Measurements from ENCODE around the gene DDX20. TPM values are rescaled to one million over a fixed set of nuclear protein-coding genes. Genes with fewer than 3 reads are reported as not detected.

DDX20 gene
- total and polyA plus RNA-seq, 2 of the 8 experiments (the other 6 are each of a cell fraction or from before 2014, with no cell fraction given) = 7.5 to 24.7 TPM

DNA sequence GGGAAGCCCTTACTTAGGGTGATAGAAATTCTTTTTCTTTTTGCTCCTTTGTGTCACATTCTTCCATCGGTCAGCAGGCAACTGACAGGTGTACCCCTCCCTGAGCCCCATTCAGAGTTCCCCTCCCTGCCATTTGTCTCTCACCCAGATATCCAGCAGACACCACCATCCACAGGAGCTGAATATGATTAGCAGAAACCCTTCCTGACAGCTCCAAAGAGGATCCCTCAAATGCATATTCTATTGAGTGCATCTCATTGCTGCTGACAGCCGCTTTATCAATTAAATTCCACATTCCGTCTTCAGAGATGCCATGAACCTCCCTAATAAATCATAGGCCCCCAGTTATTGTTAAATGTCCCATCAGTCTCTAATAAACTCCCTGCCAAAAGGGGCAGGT, 6.1 kb upstream of the DDX20 start (continued):
- TF ChIP-seq SUZ12 (IDR thresholded peaks at IDR 0.05; ENCODE audit: low read length) (no peak), HDAC2 (IDR thresholded peaks at IDR 0.05; ENCODE audit: borderline replicate concordance in 1 of 2, low read depth in 2 of 2, low read length in 2 of 2) (no peak), EP300 (IDR thresholded peaks at IDR 0.05; ENCODE audit: borderline replicate concordance in 1 of 2, low read depth in 2 of 2, low read length in 2 of 2) (no peak), CEBPB (IDR thresholded peaks at IDR 0.05; ENCODE audit: low read depth, low read length) (no peak)
- TF ChIP-seq, protein P1, sequence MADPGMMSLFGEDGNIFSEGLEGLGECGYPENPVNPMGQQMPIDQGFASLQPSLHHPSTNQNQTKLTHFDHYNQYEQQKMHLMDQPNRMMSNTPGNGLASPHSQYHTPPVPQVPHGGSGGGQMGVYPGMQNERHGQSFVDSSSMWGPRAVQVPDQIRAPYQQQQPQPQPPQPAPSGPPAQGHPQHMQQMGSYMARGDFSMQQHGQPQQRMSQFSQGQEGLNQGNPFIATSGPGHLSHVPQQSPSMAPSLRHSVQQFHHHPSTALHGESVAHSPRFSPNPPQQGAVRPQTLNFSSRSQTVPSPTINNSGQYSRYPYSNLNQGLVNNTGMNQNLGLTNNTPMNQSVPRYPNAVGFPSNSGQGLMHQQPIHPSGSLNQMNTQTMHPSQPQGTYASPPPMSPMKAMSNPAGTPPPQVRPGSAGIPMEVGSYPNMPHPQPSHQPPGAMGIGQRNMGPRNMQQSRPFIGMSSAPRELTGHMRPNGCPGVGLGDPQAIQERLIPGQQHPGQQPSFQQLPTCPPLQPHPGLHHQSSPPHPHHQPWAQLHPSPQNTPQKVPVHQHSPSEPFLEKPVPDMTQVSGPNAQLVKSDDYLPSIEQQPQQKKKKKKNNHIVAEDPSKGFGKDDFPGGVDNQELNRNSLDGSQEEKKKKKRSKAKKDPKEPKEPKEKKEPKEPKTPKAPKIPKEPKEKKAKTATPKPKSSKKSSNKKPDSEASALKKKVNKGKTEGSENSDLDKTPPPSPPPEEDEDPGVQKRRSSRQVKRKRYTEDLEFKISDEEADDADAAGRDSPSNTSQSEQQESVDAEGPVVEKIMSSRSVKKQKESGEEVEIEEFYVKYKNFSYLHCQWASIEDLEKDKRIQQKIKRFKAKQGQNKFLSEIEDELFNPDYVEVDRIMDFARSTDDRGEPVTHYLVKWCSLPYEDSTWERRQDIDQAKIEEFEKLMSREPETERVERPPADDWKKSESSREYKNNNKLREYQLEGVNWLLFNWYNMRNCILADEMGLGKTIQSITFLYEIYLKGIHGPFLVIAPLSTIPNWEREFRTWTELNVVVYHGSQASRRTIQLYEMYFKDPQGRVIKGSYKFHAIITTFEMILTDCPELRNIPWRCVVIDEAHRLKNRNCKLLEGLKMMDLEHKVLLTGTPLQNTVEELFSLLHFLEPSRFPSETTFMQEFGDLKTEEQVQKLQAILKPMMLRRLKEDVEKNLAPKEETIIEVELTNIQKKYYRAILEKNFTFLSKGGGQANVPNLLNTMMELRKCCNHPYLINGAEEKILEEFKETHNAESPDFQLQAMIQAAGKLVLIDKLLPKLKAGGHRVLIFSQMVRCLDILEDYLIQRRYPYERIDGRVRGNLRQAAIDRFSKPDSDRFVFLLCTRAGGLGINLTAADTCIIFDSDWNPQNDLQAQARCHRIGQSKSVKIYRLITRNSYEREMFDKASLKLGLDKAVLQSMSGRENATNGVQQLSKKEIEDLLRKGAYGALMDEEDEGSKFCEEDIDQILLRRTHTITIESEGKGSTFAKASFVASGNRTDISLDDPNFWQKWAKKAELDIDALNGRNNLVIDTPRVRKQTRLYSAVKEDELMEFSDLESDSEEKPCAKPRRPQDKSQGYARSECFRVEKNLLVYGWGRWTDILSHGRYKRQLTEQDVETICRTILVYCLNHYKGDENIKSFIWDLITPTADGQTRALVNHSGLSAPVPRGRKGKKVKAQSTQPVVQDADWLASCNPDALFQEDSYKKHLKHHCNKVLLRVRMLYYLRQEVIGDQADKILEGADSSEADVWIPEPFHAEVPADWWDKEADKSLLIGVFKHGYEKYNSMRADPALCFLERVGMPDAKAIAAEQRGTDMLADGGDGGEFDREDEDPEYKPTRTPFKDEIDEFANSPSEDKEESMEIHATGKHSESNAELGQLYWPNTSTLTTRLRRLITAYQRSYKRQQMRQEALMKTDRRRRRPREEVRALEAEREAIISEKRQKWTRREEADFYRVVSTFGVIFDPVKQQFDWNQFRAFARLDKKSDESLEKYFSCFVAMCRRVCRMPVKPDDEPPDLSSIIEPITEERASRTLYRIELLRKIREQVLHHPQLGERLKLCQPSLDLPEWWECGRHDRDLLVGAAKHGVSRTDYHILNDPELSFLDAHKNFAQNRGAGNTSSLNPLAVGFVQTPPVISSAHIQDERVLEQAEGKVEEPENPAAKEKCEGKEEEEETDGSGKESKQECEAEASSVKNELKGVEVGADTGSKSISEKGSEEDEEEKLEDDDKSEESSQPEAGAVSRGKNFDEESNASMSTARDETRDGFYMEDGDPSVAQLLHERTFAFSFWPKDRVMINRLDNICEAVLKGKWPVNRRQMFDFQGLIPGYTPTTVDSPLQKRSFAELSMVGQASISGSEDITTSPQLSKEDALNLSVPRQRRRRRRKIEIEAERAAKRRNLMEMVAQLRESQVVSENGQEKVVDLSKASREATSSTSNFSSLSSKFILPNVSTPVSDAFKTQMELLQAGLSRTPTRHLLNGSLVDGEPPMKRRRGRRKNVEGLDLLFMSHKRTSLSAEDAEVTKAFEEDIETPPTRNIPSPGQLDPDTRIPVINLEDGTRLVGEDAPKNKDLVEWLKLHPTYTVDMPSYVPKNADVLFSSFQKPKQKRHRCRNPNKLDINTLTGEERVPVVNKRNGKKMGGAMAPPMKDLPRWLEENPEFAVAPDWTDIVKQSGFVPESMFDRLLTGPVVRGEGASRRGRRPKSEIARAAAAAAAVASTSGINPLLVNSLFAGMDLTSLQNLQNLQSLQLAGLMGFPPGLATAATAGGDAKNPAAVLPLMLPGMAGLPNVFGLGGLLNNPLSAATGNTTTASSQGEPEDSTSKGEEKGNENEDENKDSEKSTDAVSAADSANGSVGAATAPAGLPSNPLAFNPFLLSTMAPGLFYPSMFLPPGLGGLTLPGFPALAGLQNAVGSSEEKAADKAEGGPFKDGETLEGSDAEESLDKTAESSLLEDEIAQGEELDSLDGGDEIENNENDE (IDR thresholded peaks at IDR 0.05; ENCODE audit: insufficient replicate concordance, low read length) = no peak
